ENCODE data around the gene YJU2.

DNA sequence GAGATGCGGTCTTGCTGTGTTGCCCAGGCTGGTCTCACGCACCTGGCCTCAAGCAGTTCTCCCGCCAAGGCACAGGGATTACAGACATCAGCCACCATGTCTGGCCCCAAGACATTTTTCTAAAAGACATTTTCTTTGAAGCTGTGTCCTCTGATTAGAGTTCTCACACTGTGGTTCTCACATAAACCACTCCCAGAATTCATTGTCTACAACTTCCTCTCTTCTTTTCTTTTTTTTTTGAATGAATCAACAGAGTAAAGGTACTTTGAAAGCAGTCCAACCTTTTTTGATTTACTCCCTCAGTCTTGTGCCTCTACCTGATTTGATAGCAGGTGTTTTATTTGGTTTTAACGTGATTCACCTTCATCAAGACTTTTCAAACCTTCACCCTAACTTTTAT, 17.9 kb downstream of the YJU2 start:
- TF ChIP-seq, protein P1, sequence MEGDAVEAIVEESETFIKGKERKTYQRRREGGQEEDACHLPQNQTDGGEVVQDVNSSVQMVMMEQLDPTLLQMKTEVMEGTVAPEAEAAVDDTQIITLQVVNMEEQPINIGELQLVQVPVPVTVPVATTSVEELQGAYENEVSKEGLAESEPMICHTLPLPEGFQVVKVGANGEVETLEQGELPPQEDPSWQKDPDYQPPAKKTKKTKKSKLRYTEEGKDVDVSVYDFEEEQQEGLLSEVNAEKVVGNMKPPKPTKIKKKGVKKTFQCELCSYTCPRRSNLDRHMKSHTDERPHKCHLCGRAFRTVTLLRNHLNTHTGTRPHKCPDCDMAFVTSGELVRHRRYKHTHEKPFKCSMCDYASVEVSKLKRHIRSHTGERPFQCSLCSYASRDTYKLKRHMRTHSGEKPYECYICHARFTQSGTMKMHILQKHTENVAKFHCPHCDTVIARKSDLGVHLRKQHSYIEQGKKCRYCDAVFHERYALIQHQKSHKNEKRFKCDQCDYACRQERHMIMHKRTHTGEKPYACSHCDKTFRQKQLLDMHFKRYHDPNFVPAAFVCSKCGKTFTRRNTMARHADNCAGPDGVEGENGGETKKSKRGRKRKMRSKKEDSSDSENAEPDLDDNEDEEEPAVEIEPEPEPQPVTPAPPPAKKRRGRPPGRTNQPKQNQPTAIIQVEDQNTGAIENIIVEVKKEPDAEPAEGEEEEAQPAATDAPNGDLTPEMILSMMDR (IDR thresholded peaks at IDR 0.05; ENCODE audit: low read depth, low read length, poor library complexity, severe bottlenecking) = no peak
- no peak for TF ChIP-seq EZH2phosphoT487 (IDR thresholded peaks at IDR 0.05; ENCODE audit: borderline replicate concordance, low read length)

All from DOHH2 (cell line).